ACC112 (cell line): Measurements from ENCODE around the gene AFMID.
"Not testable (repeated sequence)": the region's sequence is repeated elsewhere in the genome, so short reads cannot be mapped to it uniquely, and the experiment has no call there.

Experiments
- H2AFZ ChIP-seq: fragments of 200-600 bp; sonication (generic); one replicate; pipeline ENCODE4 v1.6.0; 2017; ENCODE audit warnings: antibody characterized with exemption, low read length; ENCODE audit not compliant: unreplicated experiment
- H3K27ac ChIP-seq: fragments of 200-600 bp; sonication (generic); 2 replicates; pipeline ENCODE4 v1.5.1; 2014; ENCODE audit warnings: low read depth, mild to moderate bottlenecking, antibody characterized with exemption, low read length, moderate library complexity
- H3K27me3 ChIP-seq: fragments of 200-600 bp; sonication (generic); 2 replicates; pipeline ENCODE4 v1.6.1; 2014; ENCODE audit warnings: mild to moderate bottlenecking, antibody characterized with exemption, low read length, moderate library complexity, mixed read lengths; ENCODE audit not compliant: insufficient read depth
- H3K36me3 ChIP-seq: fragments of 200-600 bp; sonication (generic); 2 replicates; pipeline ENCODE4 v1.6.1; 2016; ENCODE audit warnings: mild to moderate bottlenecking, antibody characterized with exemption, low read length, moderate library complexity, mixed read lengths; ENCODE audit not compliant: insufficient read depth
- H3K4me1 ChIP-seq: fragments of 200-600 bp; sonication (generic); one replicate; pipeline ENCODE4 v1.6.1; 2016; ENCODE audit warnings: low read length, mixed read lengths; ENCODE audit not compliant: insufficient read depth, unreplicated experiment, control insufficient read depth
- H3K4me3 ChIP-seq: fragments of 200-600 bp; sonication (generic); 2 replicates; pipeline ENCODE4 v1.5.1; 2014; ENCODE audit warnings: mild to moderate bottlenecking, low read depth, low read length
- H3K79me2 ChIP-seq: fragments of 200-600 bp; sonication (generic); one replicate; pipeline ENCODE4 v1.6.0; 2016; ENCODE audit warnings: low read length; ENCODE audit not compliant: control insufficient read depth, unreplicated experiment, insufficient read depth

The AFMID gene

GRCh38 chr17:78234261-78234865, 47.2 kb downstream of the AFMID start:
- H3K36me3 ChIP-seq: no peaks in the 10 kb centered on the region
- peaks cover 23% of the 10 kb centered on the region for H3K27me3 ChIP-seq
- H3K4me1 ChIP-seq: no peaks in the 10 kb centered on the region
- no peaks in the 10 kb centered on the region for H3K79me2 ChIP-seq
- no peak overlapping the region for H3K27ac ChIP-seq
- no peak overlapping the region for H3K4me3 ChIP-seq
- no peak overlapping the region for H2AFZ ChIP-seq

- not testable (repeated sequence) for H3K4me1 ChIP-seq, H3K36me3 ChIP-seq
These were observed 47.9 kb downstream of the AFMID start for GRCh38 chr17:78235022-78235421.

GRCh38 chr17:78235885-78236284, 48.7 kb downstream of the AFMID start:
- no peaks in the 10 kb centered on the region for H3K36me3 ChIP-seq
- H3K27me3 ChIP-seq: peaks cover 19% of the 10 kb centered on the region
- H2AFZ ChIP-seq: no peak overlapping the region
- H3K4me1 ChIP-seq: no peaks in the 10 kb centered on the region
- H3K79me2 ChIP-seq: no peaks in the 10 kb centered on the region
- no peak overlapping the region for H3K27ac ChIP-seq
- H3K4me3 ChIP-seq: no peak overlapping the region

More at GRCh38 chr17:78235022-78235421, 47.9 kb downstream of the AFMID start:
- not testable (repeated sequence) for H3K27ac ChIP-seq, H3K79me2 ChIP-seq, H2AFZ ChIP-seq, H3K4me3 ChIP-seq
- peaks cover 23% of the 10 kb centered on the region for H3K27me3 ChIP-seq

GRCh38 chr17:78236362-78237127, 49.4 kb downstream of the AFMID start:
- Histone ChIP-seq H3K36me3 (no peaks in the 10 kb centered on the region), H3K27me3 (peaks cover 12% of the 10 kb centered on the region), H2AFZ (no peak overlapping the region), H3K27ac (no peak overlapping the region), H3K4me1 (no peaks in the 10 kb centered on the region), H3K4me3 (no peak overlapping the region), H3K79me2 (no peaks in the 10 kb centered on the region)

- H3K4me3 ChIP-seq: no peak overlapping the region
- H3K4me1 ChIP-seq: no peaks in the 10 kb centered on the region
These were observed 50.3 kb downstream of the AFMID start for GRCh38 chr17:78237401-78238012.

GRCh38 chr17:78238823-78239488, 51.8 kb downstream of the AFMID start:
- Histone ChIP-seq H3K4me3 (no peak overlapping the region), H3K4me1 (no peaks in the 10 kb centered on the region), H2AFZ (no peak overlapping the region), H3K27me3 (no peaks in the 10 kb centered on the region), H3K27ac (no peak overlapping the region), H3K79me2 (no peaks in the 10 kb centered on the region), H3K36me3 (no peaks in the 10 kb centered on the region)

More at GRCh38 chr17:78237401-78238012, 50.3 kb downstream of the AFMID start:
- Histone ChIP-seq H3K79me2 (no peaks in the 10 kb centered on the region), H3K27me3 (peaks cover 4% of the 10 kb centered on the region), H3K27ac (no peak overlapping the region), H3K36me3 (no peaks in the 10 kb centered on the region), H2AFZ (no peak overlapping the region)

GRCh38 chr17:78239489-78239931, 52.3 kb downstream of the AFMID start:
- Histone ChIP-seq H3K4me3 (no peak overlapping the region), H3K4me1 (no peaks in the 10 kb centered on the region), H3K27ac (no peak overlapping the region)

GRCh38 chr17:78240012-78240655, 53.0 kb downstream of the AFMID start:
- Histone ChIP-seq H3K79me2 (no peaks in the 10 kb centered on the region), H3K27ac (no peak overlapping the region), H2AFZ (no peak overlapping the region), H3K4me3 (no peak overlapping the region), H3K4me1 (no peaks in the 10 kb centered on the region), H3K36me3 (no peaks in the 10 kb centered on the region), H3K27me3 (no peaks in the 10 kb centered on the region)

More at GRCh38 chr17:78239489-78239931, 52.3 kb downstream of the AFMID start:
- no peaks in the 10 kb centered on the region for H3K27me3 ChIP-seq
- no peaks in the 10 kb centered on the region for H3K79me2 ChIP-seq
- H3K36me3 ChIP-seq: no peaks in the 10 kb centered on the region
- H2AFZ ChIP-seq: no peak overlapping the region

GRCh38 chr17:78240839-78241238, 53.7 kb downstream of the AFMID start:
- H3K36me3 ChIP-seq: no peaks in the 10 kb centered on the region
- H3K27ac ChIP-seq: no peak overlapping the region
- H2AFZ ChIP-seq: no peak overlapping the region
- H3K4me3 ChIP-seq: no peak overlapping the region
- H3K27me3 ChIP-seq: no peaks in the 10 kb centered on the region
- no peaks in the 10 kb centered on the region for H3K4me1 ChIP-seq
- H3K79me2 ChIP-seq: no peaks in the 10 kb centered on the region

GRCh38 chr17:78241277-78242023, 54.3 kb downstream of the AFMID start:
- Histone ChIP-seq H3K4me3 (no peak overlapping the region), H3K36me3 (no peaks in the 10 kb centered on the region), H3K4me1 (no peaks in the 10 kb centered on the region), H2AFZ (no peak overlapping the region), H3K27me3 (no peaks in the 10 kb centered on the region), H3K27ac (no peak overlapping the region), H3K79me2 (no peaks in the 10 kb centered on the region)
